Upper lobe of left lung (tissue), 6 donors: ENCODE measurements around the gene EPHA5. TPM values are rescaled to one million over a fixed set of nuclear protein-coding genes. Genes with fewer than 3 reads are reported as not detected.

ENCODE experiments used
- ATAC-seq, 2 donors: fragments of 200-7000 bp; cut with Tn5 transposase; one replicate each; pipeline ENCODE4 v1.9.1; 2022; ENCODE audit warnings: mild to moderate bottlenecking in 2 of 2, moderate library complexity in 2 of 2; ENCODE audit not compliant: low FRiP score in 2 of 2
- DNase-seq, 2 donors: peaks; one replicate each; pipeline ENCODE4 v3.0.0-alpha.2; 2019 to 2020
- H3K27ac ChIP-seq, 4 donors: fragments of 200-600 bp; sonication (generic); one replicate each; pipeline ENCODE4 v1.5.1; 2016 to 2019
- H3K27me3 ChIP-seq, 4 donors: fragments of 200-600 bp; sonication (generic); one replicate each; pipeline ENCODE4 v1.5.1; 2017 to 2019
- H3K36me3 ChIP-seq, 4 donors: fragments of 200-600 bp; sonication (generic); one replicate each; pipeline ENCODE4 v1.5.1; 2016 to 2019
- H3K4me1 ChIP-seq, 4 donors: fragments of 200-600 bp; sonication (generic); one replicate each; pipeline ENCODE4 v1.5.1; 2018 to 2019
- H3K4me3 ChIP-seq, 4 donors: fragments of 200-600 bp; sonication (generic); one replicate each; pipeline ENCODE4 v1.5.1; 2017 to 2019; ENCODE audit warnings: mild to moderate bottlenecking in 2 of 4, moderate library complexity in 1 of 4
- H3K9me3 ChIP-seq, 4 donors: fragments of 200-600 bp; sonication (generic); one replicate each; pipeline ENCODE4 v1.5.1; 2018 to 2019
- EP300 ChIP-seq, 4 donors: sonication (generic); formaldehyde crosslinking; IDR thresholded peaks; one replicate each; pipeline ENCODE4 v1.5.1; 2017; ENCODE audit warnings: antibody characterized with exemption in 4 of 4, control low read depth in 2 of 4
- POLR2A ChIP-seq, 4 donors: fragments of 450-650 bp; IDR thresholded peaks; one replicate each; pipeline ENCODE4 v1.5.1; 2016 to 2017; ENCODE audit warnings: antibody characterized with exemption in 4 of 4, mild to moderate bottlenecking in 2 of 4
- POLR2AphosphoS5 ChIP-seq, 2 donors: sonication (generic); formaldehyde crosslinking; IDR thresholded peaks; one replicate each; pipeline ENCODE4 v1.5.1; 2017; ENCODE audit warnings: antibody characterized with exemption in 2 of 2
- WGBS, 2 donors: methylation state at CpG; one replicate each; pipeline ENCODE4 v1.1.5; 2017 to 2018; 5-methylcytosine and 5-hydroxymethylcytosine counted together
- total RNA-seq, 6 donors: library from RNA; depleted of rRNA in 4 of 6; stranded (reverse); fragments of >200 nt in 4 of 6; gene quantifications; one replicate each; pipeline versions ENCODE4 v1.1.0 to v1.2.1, GENCODE V29; 2016 to 2021
- TF ChIP-seq, protein P1 (sequence below), 6 experiments: fragments of 450-650 bp in 4 of 6; fragments of 200-600 bp in 2 of 6; sonication (generic) in 2 of 6; IDR thresholded peaks; one replicate each; pipeline ENCODE4 v1.5.1; 2016 to 2019; ENCODE audit warnings: antibody characterized with exemption in 6 of 6
- donor health status: DM: no; HTN: no; CAD: no; lungs with moderate emphysema.
- donor health status: DM: no; HTN: yes; CAD: no; lungs with severe emphysema.

Gene EPHA5
- total RNA-seq, 6 donors from 2014 or later = 0.03 to 0.11 TPM; not detected in 4

DNA sequence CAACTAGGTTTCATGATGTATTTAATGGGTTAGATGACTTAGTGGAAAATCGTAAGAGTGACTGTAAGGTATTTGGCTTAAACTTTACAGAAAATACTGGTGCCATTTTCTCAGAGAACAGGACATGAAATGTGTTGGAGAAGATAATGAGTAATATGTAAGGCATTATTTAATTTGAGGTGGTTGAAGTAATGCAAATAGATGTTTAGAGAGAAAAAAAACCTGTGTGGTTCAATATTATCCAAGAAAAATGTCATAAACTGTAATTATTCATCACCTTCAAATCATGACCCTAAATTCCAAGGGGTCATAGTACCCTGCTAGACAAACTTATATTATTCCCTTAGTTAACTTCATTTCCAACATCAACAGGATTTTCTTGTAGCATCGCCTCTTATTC, 171.7 kb downstream of the EPHA5 start:
- Histone ChIP-seq H3K4me1 (no peaks in the 10 kb centered on the region), H3K4me3 (no peak overlapping the region), H3K36me3 (no peaks in the 10 kb centered on the region), H3K27me3 (no peaks in the 10 kb centered on the region), H3K27ac (no peak overlapping the region), H3K9me3 (no peaks in the 10 kb centered on the region)
- ATAC-seq (no peak), DNase-seq (no peak)
- WGBS, 2 donors = 80 to 93% methylated on average over 2 of the region's 2 CpGs
- TF ChIP-seq POLR2AphosphoS5 (IDR thresholded peaks at IDR 0.05) (no peak), EP300 (IDR thresholded peaks at IDR 0.05) (no peak), POLR2A (IDR thresholded peaks at IDR 0.05) (no peak)
- TF ChIP-seq, protein P1, sequence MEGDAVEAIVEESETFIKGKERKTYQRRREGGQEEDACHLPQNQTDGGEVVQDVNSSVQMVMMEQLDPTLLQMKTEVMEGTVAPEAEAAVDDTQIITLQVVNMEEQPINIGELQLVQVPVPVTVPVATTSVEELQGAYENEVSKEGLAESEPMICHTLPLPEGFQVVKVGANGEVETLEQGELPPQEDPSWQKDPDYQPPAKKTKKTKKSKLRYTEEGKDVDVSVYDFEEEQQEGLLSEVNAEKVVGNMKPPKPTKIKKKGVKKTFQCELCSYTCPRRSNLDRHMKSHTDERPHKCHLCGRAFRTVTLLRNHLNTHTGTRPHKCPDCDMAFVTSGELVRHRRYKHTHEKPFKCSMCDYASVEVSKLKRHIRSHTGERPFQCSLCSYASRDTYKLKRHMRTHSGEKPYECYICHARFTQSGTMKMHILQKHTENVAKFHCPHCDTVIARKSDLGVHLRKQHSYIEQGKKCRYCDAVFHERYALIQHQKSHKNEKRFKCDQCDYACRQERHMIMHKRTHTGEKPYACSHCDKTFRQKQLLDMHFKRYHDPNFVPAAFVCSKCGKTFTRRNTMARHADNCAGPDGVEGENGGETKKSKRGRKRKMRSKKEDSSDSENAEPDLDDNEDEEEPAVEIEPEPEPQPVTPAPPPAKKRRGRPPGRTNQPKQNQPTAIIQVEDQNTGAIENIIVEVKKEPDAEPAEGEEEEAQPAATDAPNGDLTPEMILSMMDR (IDR thresholded peaks at IDR 0.05) = no peak

DNA sequence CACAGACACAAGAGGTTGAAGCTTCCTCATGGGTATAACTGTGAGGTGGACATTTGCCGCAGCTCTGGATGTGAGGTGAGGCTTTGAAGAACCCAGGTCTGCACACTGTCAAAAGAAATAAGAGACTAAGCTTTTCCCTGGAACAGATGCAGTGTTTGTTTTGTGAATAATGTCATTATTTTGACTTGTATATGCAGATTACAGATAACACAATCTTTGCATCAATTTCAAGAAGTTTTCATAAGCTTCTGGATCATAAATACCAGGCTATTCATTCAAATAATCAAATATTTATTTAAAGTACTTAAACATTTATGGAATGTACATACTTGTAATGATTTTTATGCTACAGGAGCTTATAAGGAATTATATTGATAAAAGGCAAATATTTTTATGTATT, 174.8 kb downstream of the EPHA5 start:
- no peaks in the 10 kb centered on the region for H3K27me3 ChIP-seq
- no peak overlapping the region for H3K4me3 ChIP-seq
- no peak for ATAC-seq
- WGBS, 2 donors = 80 to 88% methylated on average over 1 of the region's 1 CpG
- H3K27ac ChIP-seq = no peak overlapping the region
- no peaks in the 10 kb centered on the region for H3K36me3 ChIP-seq
- no peaks in the 10 kb centered on the region for H3K9me3 ChIP-seq
- no peaks in the 10 kb centered on the region for H3K4me1 ChIP-seq
- no peak for DNase-seq
- TF ChIP-seq EP300 (IDR thresholded peaks at IDR 0.05) = no peak
- no peak for TF ChIP-seq POLR2AphosphoS5 (IDR thresholded peaks at IDR 0.05)
- TF ChIP-seq, protein P1 (IDR thresholded peaks at IDR 0.05) = no peak
- TF ChIP-seq POLR2A (IDR thresholded peaks at IDR 0.05) = no peak

- ATAC-seq (no peak), DNase-seq (no peak)
- no peak overlapping the region for H3K27ac ChIP-seq
- no peaks in the 10 kb centered on the region for H3K36me3 ChIP-seq
- 65 to 69% methylated on average over 1 of the region's 1 CpG for whole genome bisulfite sequencing, 2 donors
- TF ChIP-seq EP300 (IDR thresholded peaks at IDR 0.05) = no peak
- H3K4me3 ChIP-seq = no peak overlapping the region
- no peaks in the 10 kb centered on the region for H3K4me1 ChIP-seq
- H3K27me3 ChIP-seq = no peaks in the 10 kb centered on the region
- H3K9me3 ChIP-seq = no peaks in the 10 kb centered on the region
Measured at GRCh38 chr4:65482410-65482809, 187.9 kb downstream of the EPHA5 start.

DNA sequence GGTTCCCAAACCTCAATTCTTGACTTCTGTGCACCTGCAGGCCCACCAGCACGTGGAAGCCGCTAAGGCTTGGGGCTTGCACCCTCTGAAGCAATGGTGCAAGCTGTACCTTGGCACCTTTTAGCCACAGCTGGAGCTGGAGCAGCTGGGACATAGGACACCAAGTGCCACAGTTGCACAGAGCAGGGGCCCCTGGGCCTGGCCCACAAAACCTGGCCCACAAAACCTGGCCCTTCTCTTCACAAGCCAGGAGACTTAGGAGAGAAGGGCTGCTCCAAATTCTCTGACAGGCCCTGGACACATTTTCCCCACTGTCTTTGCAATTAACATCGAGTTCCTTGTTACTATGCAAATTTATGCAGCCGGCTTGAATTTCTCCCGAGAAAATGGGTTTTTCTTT, 197.8 kb downstream of the EPHA5 start:
- no peaks in the 10 kb centered on the region for H3K9me3 ChIP-seq
- TF ChIP-seq POLR2AphosphoS5 (IDR thresholded peaks at IDR 0.05) (no peak), POLR2A (IDR thresholded peaks at IDR 0.05) (no peak), EP300 (IDR thresholded peaks at IDR 0.05) (no peak)
- TF ChIP-seq, protein P1 (IDR thresholded peaks at IDR 0.05) = no peak
- no peak overlapping the region for H3K4me3 ChIP-seq
- no peaks in the 10 kb centered on the region for H3K4me1 ChIP-seq
- H3K27ac ChIP-seq = no peak overlapping the region
- no peaks in the 10 kb centered on the region for H3K27me3 ChIP-seq
- WGBS, 2 donors = 89 to 93% methylated on average over 4 to 5 of the region's 5 CpGs
- H3K36me3 ChIP-seq = no peaks in the 10 kb centered on the region
- ATAC-seq = no peak
- no peak for DNase-seq

- Histone ChIP-seq H3K4me3 (no peak overlapping the region), H3K36me3 (no peaks in the 10 kb centered on the region), H3K4me1 (no peaks in the 10 kb centered on the region), H3K9me3 (no peaks in the 10 kb centered on the region), H3K27ac (no peak overlapping the region), H3K27me3 (no peaks in the 10 kb centered on the region)
- ATAC-seq (no peak), DNase-seq (no peak)
- 53 to 71% methylated on average over 1 of the region's 1 CpG for WGBS, 2 donors
- TF ChIP-seq POLR2A (IDR thresholded peaks at IDR 0.05) (no peak), POLR2AphosphoS5 (IDR thresholded peaks at IDR 0.05) (no peak), EP300 (IDR thresholded peaks at IDR 0.05) (no peak)
- TF ChIP-seq, protein P1 (IDR thresholded peaks at IDR 0.05) = no peak
Measured at GRCh38 chr4:65467068-65467680, 203.1 kb downstream of the EPHA5 start.
